ENCODE data around the gene TGIF1.
"Not testable (repeated sequence)": the region's sequence is repeated elsewhere in the genome, so short reads cannot be mapped to it uniquely, and the experiment has no call there.

TGIF1 gene

GRCh38 chr18:3450012-3450798, at the start of gene TGIF1:
Gene TGIF1, plus strand, starts transcription at chr18:3450172. Its CDS starts 318 bp downstream, at chr18:3450490.
- DNase-seq (ENCODE audit: low read depth): no peak
- peak within 1 kb of the TSS; percentile 97 for H3K4me3 ChIP-seq (ENCODE audit: low read depth, low read length)

GRCh38 chr18:3400567-3401296, 49.2 kb upstream of the TGIF1 start:
- no peak for DNase-seq (ENCODE audit: low read depth)
- H3K4me3 ChIP-seq (ENCODE audit: low read depth, low read length): no peak overlapping the region

- no peak overlapping the region for H3K4me3 ChIP-seq (ENCODE audit: low read depth, low read length)
- DNase-seq (ENCODE audit: low read depth): no peak
These were observed 48.0 kb upstream of the TGIF1 start for GRCh38 chr18:3401669-3402620.

DNA sequence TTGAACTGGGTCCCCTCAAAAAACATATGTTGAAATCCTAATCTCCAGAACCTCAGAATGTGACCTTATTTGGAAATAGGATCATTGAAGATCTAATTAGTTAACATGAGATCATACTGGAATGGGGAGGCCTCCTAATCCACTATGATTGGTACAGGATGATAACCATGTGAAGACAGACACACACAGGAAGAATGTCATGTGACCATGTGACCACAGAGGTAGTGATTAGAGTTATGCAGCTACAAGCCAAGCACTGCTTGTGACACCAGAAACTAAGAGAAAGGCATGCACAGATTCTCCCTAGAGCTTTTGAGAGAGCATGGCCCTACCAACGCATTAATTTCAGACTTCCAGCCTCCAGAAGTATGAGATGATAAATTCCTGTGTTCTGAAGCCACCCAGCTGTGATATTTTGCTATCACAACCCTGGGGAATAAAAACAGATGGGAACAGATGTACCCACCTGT, 47.0 kb upstream of the TGIF1 start:
- DNase-seq (ENCODE audit: low read depth): no peak
- no peak overlapping the region for H3K4me3 ChIP-seq (ENCODE audit: low read depth, low read length)

DNA sequence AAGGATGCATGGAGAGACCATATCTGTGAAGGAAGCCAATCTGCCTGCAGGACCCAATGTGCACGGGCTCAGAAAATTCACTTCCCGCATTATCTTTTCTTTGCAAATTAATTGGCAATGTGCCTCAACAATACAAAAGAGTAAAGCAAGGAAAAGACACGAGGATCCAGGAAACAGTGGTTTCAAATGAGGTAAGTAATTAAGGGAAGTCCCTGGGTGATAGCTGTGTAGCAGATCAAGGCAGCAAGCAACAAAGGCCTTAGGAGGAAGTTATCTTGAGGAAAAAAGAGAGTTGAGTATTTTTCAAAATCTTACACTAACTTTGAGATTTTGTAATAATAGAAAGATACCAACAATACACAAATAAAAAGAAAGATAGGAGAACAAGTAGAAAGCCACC, 44.3 kb upstream of the TGIF1 start:
- DNase-seq (ENCODE audit: low read depth): no peak
- H3K4me3 ChIP-seq (ENCODE audit: low read depth, low read length): no peak overlapping the region

- H3K4me3 ChIP-seq (ENCODE audit: low read depth, low read length): no peak overlapping the region
- DNase-seq (ENCODE audit: low read depth): no peak
These were observed 41.9 kb upstream of the TGIF1 start for GRCh38 chr18:3408107-3408506.

DNA sequence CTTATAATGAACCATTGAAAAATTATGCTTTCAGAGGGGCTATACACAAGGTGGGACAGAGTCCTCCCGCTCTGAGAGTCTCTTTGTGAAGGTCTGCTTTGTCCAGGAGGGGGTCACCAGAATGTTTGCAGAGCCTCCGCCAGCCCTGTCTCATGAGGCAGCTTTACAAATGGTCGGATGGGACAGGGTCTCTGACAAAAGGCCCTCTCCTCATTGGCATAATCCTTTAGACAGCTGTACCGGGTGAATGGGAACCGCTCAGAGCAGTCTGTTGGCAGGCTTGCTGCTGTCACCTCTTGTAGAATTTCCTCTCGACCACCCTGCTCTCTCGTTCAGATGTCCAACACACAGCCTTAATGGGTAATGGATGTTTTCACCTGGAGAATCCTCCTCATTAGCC, 40.2 kb upstream of the TGIF1 start:
- no peak overlapping the region for H3K4me3 ChIP-seq (ENCODE audit: low read depth, low read length)
- DNase-seq (ENCODE audit: low read depth): no peak

GRCh38 chr18:3410273-3410672, 39.7 kb upstream of the TGIF1 start:
- DNase-seq (ENCODE audit: low read depth): no peak
- no peak overlapping the region for H3K4me3 ChIP-seq (ENCODE audit: low read depth, low read length)

DNA sequence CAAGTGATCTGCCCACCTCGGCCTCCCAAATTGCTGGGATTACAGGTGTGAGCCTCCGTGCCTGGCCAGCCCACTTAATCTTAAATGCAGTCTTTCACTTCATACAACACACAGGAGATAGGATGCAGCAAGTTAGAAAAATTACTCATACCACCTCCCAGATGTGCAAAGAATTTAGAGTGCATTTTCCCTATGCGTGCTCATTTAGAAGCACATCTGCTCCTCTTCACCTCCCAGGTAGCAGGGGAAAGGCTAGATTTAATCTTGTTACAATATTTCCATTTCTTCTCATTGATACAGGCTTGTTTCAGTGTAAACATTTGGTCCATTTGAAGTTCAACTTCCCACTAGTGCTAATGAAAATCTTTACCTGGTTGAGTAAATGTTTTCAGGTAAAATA, 39.1 kb upstream of the TGIF1 start:
- H3K4me3 ChIP-seq (ENCODE audit: low read depth, low read length); DNase-seq (ENCODE audit: low read depth): not testable (repeated sequence)

DNA sequence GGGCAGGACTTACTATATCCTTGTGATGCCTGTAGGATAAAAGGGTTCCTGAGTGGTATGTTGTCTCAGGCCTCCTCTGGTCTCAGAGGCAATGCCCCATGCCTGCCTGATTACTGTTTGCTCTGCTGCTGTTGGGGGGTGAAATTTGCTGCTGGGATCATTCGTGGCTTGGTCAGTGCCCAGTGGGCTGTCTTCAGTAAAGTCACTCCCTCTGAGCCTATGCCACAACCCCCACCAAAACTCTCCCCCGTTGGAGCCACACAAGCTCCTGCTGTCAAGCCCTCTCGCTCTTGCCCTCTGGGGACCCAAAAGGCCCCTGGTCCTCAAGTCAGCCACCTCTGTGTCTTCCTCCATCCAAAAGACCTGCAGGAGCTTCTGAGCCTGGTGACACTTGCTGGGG, 38.6 kb upstream of the TGIF1 start:
- DNase-seq (ENCODE audit: low read depth): no peak
- H3K4me3 ChIP-seq (ENCODE audit: low read depth, low read length): no peak overlapping the region

- H3K4me3 ChIP-seq (ENCODE audit: low read depth, low read length): peak overlapping the region; percentile 15
- DNase-seq (ENCODE audit: low read depth): no peak
These were observed 38.1 kb upstream of the TGIF1 start for GRCh38 chr18:3411854-3412268.

DNA sequence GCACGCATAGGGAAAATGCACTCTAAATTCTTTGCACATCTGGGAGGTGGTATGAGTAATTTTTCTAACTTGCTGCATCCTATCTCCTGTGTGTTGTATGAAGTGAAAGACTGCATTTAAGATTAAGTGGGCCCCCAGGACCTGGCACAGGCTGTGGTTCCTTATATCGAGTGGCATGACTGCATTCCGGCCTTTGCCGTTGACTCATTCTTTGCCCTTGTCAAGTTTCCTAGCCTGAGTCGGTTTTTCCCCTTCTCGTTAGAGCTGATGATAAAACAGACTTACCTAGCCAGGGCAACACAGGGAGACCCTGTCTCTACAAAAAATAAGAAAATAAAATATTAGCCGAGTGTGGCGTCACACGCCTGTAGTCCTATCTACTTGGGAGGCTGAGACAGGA, 37.4 kb upstream of the TGIF1 start:
- DNase-seq (ENCODE audit: low read depth); H3K4me3 ChIP-seq (ENCODE audit: low read depth, low read length): not testable (repeated sequence)

- no peak overlapping the region for H3K4me3 ChIP-seq (ENCODE audit: low read depth, low read length)
- no peak for DNase-seq (ENCODE audit: low read depth)
These were observed 34.9 kb upstream of the TGIF1 start for GRCh38 chr18:3415110-3415509.

DNA sequence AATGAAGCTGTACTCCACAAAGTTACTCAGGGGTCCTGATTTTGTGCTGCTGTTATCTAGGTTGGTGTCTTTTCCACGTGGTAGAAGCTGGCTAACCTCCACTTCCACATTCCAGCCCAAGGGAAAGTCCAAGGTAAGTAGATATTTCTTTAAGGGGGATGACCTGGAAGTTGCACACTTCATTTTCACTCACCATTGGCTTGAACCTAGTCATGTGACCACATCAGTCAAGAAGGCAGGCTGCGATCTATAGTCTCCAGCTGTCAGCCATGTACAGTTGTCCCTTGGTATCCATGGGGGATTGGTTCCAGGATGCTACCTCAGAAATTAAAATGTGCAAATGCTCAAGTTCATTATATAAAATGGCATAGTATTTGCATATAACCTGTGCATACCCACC, 31.9 kb upstream of the TGIF1 start:
- no peak for DNase-seq (ENCODE audit: low read depth)

GRCh38 chr18:3420919-3421279, 29.1 kb upstream of the TGIF1 start:
- DNase-seq (ENCODE audit: low read depth): no peak
- no peak overlapping the region for H3K4me3 ChIP-seq (ENCODE audit: low read depth, low read length)

More for the DNA sequence above, 31.9 kb upstream of the TGIF1 start:
- H3K4me3 ChIP-seq (ENCODE audit: low read depth, low read length): no peak overlapping the region

DNA sequence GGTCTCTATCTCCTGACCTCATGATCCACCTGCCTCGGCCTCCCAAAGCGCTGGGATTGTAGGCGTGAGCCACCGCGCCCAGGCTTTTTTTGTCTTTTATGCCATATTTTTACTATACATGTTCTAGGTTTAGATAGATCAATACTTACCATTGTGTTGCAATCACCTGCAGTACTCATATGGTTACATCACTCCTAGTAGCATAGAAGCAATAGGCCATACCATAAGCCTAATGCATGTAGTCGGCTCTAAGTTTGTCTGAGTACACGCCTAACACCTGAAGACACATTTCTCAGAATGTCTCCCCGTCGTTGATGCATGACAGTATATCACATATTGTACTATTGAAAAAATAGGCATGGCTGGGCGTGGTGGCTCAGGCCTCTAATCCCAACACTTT, 27.1 kb upstream of the TGIF1 start:
- no peak for DNase-seq (ENCODE audit: low read depth)
- no peak overlapping the region for H3K4me3 ChIP-seq (ENCODE audit: low read depth, low read length)

- no peak overlapping the region for H3K4me3 ChIP-seq (ENCODE audit: low read depth, low read length)
- no peak for DNase-seq (ENCODE audit: low read depth)
These were observed 25.6 kb upstream of the TGIF1 start for GRCh38 chr18:3424280-3424890.

DNA sequence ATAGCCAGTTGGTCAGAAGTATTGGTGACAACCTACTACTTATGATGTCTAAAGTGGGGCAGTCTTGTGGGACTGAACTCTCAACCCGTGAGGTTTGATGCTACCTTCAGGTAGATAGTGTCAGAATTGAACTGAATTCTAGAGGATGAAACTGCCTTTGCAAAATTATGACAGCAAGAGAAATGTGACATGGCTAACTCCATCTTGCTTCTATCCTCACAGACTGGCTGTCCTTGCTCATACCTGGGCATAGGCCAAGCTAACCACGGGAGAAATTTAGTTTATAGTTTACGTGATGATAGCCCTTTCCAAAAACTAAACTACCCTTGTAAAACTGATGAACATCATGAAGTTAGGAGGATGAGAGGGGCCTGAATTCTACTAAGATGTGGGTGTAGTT, 24.9 kb upstream of the TGIF1 start:
- DNase-seq (ENCODE audit: low read depth): no peak
- no peak overlapping the region for H3K4me3 ChIP-seq (ENCODE audit: low read depth, low read length)

GRCh38 chr18:3425446-3425845, 24.5 kb upstream of the TGIF1 start:
- DNase-seq (ENCODE audit: low read depth): no peak
- no peak overlapping the region for H3K4me3 ChIP-seq (ENCODE audit: low read depth, low read length)
